OCI-M2 (cell line): Measurements from ENCODE around the gene DTX4.

Source experiments
- DNase-seq: peaks from one replicate; lab custom pipeline; 2025; ENCODE audit not compliant: unreplicated experiment; lab: John Stamatoyannopoulos, UW

DTX4 gene

GRCh38 chr11:59216641-59217564 is 45.0 kb downstream of the DTX4 start:
- DNase-seq: no peak

DNA sequence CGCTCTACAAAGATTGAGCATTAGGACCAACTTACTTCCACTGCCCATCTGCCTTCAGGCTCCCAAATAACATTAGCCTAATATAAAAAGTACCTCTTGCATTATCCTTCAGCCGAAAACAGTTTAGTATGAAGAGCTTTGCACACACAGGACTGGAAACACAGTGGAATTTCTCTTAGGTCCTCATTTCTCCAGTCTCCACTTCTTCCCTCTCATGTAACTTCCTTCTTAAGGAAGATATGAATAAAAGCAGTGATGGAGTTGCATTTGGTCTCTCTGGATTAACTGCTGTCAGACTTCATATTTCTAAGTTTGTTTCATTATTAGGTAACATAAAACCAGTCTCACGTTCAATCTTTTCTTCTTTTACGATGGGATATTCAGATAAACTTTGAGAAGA is 46.4 kb downstream of the DTX4 start:
- no peak for DNase-seq

DNA sequence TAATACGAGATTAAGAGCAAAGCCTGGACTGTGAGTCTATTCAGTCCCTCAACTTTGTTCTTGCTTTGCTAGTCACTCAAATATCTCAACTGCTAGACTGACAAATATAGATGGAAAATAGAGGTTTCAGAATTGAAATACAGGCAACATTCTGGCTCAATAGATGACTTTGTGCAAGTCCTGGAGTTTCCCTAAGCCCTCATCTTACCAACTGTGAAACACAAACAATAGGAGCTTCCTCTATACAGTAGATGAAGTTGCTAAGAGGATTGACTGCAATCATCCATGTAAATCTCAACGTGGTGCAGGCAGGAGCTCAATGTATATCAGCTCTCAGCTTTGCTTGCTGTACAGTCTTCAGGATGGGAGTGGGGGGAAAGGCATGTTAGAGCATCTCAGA is 47.0 kb downstream of the DTX4 start:
- no peak for DNase-seq

DNA sequence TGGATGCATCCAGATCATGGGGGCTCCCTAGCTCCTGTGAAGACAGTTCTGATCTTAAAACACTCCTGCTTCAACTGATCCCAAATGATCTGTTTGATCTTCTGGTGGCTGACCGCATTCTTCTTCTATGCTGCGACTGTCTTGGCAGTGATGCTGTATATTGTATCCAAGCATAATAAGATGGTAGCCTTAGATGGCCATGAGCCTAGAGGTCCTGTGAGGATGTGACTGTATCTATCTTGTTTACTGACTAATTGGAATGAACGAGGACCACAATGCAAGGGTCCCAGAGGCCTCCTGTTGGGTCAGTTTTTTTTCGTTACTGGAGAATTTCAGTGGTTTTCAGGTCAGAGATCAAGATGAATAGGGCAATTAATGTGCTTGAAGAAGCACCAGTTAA is 47.9 kb downstream of the DTX4 start:
- no peak for DNase-seq

DNA sequence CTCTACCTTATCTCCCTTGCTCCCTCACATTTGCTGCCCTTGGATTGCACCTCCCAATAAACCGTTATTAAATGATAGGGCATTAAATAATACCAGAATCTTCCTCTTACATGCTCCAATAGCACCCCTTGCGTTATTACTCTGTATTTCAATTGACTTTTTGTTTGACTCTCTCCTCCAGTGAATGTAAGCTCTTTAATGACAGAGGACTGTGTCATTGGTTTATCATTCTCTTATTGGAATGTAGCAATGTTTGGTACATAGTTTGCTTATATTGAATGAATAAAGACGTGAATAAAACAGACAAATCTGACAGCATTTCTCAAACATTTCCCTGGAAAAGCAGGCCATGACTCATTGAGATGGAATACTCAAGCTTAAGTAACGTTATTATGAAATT is 49.5 kb downstream of the DTX4 start:
- no peak for DNase-seq

GRCh38 chr11:59222464-59223060 is 50.6 kb downstream of the DTX4 start:
- no peak for DNase-seq

DNA sequence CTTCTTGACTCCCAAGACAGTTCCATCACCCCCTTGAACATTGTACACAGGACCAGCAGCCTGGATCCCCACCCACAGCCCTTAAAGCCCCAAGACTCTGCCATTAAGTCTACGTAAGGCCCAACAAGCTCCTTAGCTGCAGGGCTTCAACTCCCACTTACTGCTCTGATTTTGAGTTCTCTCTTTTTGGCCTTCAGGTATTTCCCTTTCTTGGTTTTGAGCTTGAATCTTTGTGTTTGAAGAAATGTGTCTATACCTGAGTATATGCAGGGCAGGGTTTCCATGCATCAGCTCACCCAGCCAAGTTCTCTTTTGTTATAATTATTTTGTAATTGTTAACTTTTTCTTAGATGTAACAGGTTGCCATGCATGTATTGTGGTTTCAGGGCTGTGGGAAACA is 51.2 kb downstream of the DTX4 start:
- DNase-seq: no peak

DNA sequence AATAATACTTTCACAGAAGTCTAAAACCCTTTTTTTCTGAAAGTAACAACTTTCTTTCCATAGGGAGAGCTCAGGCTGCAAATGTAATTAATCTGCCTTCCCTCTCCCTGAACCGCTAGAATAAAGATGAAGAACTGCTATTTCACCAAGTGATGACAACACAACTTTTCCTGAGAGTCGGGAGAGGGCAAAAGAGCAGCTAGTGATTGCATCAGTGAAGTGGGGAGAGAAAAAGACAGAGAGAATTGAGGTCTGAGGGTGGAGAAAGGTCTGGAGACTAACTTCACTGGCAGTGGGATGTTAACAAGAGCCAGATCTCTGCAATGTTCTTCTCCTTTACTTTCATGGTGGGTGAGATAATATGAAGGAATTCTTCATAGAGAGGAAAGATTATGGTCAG is 51.7 kb downstream of the DTX4 start:
- DNase-seq: no peak

- DNase-seq: no peak
These were observed 52.5 kb downstream of the DTX4 start for GRCh38 chr11:59224351-59224928.

DNA sequence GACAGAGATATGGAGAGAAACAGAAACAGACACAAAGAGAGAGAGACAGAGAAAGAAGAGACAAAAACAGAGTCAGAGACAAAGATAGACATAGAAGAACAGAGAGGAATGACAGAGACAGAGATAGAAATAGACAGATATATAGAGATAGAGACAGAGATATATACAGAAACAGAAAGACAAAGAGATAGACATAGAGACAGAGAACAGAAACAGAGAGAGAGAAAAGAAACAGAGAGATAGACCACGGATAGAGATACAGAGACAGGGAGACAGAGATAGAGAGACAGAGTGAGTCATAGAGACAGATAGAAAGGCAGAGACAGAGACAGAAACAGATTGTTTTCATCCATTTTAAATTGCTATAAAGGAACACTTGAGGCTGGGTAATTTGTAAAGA is 53.1 kb downstream of the DTX4 start:
- no peak for DNase-seq

DNA sequence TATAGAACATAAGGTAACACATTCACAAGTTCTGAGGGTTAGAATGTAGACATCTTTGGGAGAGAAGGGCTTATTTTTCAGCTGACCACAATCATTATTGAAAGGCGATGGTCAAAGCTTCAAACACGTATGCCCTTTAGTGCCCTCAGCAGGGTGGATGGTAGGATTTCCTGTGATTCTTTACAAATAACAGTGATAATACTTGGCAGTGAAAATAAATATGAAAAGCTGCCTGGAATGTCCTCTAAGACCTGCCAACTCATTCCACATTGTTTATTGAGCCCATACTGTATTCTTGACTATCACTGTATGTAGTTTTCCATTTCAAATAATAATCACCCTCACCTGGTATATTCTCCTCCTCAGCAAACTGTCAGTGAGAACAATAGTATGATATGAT is 54.5 kb downstream of the DTX4 start:
- DNase-seq: no peak

DNA sequence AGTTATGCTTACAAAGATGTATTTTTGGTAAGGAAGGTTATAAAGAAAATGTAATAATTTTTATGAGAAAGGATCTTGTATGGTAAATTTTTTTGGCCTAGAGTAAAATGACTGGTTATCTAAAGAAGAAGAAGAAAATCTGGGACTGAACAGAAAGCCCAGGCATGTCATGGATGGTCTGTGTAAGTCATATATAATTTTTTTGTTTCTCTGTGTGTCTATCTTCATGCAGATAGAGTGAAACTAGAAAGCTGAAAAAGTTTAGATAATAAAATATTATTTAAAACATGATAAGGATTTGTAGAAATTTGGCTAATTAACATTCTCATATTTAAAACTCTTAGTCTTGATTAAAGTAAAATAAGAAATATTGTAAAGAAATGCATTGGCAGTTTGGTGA is 68.4 kb downstream of the DTX4 start:
- no peak for DNase-seq

DNA sequence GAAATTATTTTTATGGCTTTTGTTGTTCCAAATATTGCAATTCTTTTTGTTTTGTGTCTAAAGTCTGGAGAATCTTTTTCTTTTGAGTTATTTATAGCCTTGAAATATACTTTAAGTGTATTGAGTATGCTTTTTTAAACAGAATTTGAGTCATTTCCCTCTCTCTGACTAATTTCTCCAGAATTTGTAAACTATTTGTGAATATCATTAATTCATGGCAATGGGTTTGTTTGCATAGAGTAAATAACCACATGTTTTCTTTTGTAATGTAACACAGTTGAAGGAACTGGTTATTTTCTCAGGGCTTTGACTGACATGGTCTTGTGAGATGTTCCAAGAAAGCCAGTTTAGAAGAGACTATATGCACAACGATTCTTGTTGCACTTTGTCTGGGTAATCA is 71.7 kb downstream of the DTX4 start:
- no peak for DNase-seq

GRCh38 chr11:59247531-59248227 is 75.7 kb downstream of the DTX4 start:
- DNase-seq: no peak

GRCh38 chr11:59249535-59249934 is 77.6 kb downstream of the DTX4 start:
- DNase-seq: no peak

- DNase-seq: no peak
These were observed 81.1 kb downstream of the DTX4 start for GRCh38 chr11:59253001-59253400.

DNA sequence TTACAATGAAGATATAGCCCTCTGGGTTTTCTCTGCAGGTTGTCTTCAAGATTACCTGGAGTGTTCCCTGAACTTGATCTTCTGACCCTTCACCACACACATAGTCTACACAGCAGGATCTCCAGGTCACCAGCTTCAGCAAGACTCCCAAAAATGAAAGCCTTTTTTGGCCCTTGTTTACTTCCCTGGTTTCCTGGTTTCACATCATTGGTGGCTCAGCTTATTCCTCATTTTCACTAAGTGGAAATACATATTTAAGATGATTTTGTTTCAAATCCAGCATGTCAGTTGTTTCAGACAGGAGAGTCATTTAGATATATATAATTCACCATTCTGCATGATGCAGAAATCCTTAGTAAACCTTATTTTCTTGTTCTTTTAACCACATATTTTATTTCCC is 82.4 kb downstream of the DTX4 start:
- DNase-seq: no peak

GRCh38 chr11:59255281-59255680 is 83.3 kb downstream of the DTX4 start:
- no peak for DNase-seq
